Dermis blood vessel endothelial cell (primary cell): Measurements from ENCODE around the gene OLFM2. TPM values are rescaled to one million over a fixed set of nuclear protein-coding genes. Genes with fewer than 3 reads are reported as not detected.

ENCODE experiments used
- DNase-seq: peaks from one replicate; pipeline ENCODE4 v3.0.0; 2010
- total RNA-seq: library from RNA; depleted of rRNA; stranded (reverse); fragments of >200 nt; gene quantifications from 2 replicates; pipeline ENCODE4 v1.2.3, GENCODE V29; 2014

The OLFM2 gene
- total RNA-seq, 1 donor from 2014 or later, result 2.2 TPM

DNA sequence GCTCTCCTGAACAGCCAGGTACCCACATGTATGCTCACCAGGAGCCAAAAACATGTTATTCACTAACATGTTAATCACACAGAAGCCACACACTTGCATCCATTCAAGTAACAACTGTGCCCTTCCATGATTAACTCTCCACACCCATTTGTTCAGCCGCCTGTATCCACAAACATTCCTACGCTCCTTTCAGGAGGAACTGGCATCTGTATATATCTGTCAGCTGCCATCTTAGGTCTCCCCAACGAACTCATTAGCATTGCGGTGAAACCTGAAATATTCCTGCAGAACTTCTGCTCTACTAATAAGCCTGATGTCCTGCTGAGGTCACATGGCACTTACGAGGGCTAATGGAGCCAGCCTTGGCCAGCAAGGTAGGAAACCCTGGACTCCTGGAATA, 33.0 kb downstream of the OLFM2 start:
- DNase-seq, result no peak

DNA sequence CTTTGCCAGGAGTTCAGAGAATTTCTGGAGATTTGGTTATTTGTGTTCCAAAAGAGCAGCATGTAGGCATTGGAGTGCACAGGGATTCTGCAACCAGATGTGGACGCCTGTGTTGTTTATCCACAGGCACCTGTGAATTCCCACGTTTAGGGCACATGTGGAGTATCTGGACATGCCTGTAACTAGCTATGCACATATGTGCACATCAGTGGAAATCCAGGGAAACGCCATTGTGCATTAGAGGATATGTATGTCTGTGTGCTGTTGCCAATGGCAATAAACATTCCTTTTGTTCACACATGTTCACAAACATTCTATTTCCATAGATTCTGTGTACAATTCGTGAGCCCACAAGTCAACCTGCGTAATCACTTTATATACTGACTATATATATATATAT, 34.7 kb downstream of the OLFM2 start:
- DNase-seq, result no peak

DNA sequence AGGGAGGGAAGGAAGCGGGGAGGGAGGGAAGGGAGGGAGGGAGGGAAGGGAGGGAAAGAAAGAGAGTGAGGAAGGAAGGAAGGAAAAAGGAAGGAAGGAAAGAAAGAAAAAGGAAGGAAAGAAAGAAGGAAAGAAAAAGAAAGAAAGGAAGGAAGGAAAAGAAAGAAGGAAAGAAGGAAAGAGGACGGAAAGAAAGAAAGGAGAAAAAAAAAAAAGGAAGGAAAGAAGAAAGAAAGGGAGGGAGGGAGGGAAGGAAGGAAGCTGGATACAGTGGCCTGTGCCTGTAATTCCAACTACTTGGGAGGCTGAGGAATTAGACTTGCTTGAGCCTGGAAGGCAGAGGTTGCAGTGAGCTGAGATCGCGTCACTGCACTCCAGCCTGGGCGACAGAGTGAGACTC, 35.3 kb downstream of the OLFM2 start:
- no peak for DNase-seq

DNA sequence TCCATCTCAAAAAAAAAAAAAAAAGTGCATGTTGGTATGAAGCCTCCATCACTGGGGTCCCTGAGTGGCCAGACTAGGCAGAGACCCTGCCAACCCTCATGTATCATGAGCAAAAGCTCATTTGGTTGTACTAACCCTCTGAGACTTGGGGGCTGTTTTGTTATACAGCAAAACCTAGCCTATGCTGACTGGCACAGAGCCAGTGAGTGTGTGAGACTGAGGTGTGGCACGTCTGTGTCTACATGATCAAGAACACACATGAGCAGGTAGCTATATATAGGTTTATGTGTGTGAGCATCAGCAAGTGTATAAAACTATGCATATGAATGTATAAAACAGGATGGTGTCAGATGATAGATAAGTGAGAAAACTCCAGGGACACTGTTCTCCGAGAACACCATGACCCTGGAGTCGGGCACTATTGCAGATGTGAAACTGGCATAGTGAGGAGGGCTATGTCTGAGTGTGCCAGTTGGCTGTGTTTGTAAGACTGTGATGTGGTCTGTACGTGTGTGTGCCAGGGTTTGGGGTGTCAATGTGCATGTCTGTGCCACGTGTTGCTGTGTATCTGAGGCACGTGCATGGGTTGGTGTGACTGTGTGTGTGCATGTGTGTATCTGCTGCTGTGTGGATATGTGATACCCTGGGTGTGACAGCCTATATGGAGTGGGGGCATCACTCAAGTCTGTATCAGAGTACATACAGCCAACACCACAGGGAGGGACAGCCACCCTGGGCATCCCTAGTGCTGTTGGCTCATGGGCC, 44.5 kb downstream of the OLFM2 start:
- DNase-seq, result no peak

DNA sequence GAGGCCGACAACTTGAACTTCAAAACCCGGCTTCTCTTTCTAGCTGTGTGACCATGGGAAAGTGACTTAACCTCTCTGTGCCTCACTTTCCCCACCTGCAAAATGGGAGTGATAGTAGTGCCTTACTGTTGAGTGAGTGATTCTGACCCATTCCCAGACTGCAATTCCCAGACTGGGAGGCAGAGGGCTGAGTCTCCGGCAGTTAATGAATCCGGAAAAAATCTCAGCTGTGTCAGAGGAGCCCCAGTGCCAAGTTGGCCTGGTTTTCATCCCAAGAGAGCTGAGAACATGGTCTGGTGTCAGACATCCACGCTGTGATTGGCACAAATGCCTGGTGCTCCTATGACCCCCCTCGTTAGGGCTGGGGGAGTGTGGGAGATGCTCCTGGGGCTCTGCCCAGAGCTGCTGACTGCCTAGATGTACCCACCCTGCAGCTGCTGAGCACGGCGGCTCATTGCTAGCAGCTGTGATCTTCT, 51.2 kb downstream of the OLFM2 start:
- DNase-seq, result peak; percentile 37

DNA sequence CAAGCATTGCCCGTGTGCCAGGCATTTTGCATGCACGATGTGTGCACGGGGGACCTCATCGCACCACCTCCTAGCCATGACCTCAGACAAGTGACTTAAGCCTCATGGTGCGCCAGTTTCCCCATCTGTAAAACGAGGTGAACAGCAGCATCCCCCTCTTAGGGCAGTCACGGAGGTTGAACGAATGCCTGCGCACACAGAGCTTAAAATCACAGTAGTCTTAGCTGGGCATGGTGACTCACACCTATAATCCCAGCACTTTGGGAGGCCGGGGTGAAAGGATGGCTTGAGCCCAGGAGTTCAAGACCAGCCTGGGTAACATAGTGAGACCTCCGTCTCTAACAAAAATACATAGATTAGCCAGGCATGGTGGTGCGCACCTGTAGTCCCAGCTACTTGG, 52.6 kb downstream of the OLFM2 start:
- DNase-seq, result no peak

DNA sequence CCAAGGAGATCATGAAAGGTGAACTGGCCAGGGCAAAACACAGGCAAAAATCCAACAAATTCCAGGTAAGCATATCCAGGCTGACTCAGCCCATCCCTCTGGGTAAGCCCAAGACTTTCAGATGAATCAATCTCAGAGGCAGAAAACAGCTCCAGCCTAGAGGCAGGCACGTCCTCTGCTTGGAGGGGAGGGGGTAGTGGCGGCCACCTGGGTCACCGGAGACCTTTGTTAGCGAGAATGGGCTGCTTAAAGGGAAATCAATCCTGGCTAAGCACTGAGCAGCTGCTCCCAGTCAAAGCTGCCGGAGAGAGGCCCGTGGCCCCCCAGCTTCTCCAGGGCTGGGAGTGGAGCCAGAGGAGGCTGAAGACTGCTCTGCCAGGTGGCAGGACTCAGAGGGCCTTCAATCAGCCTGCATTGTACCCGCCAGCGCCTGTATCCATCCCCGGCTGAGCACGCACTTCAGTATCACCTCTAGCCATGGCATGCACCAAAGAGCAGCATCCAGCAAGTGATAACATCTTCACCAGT, 53.0 kb downstream of the OLFM2 start:
- DNase-seq, result no peak

DNA sequence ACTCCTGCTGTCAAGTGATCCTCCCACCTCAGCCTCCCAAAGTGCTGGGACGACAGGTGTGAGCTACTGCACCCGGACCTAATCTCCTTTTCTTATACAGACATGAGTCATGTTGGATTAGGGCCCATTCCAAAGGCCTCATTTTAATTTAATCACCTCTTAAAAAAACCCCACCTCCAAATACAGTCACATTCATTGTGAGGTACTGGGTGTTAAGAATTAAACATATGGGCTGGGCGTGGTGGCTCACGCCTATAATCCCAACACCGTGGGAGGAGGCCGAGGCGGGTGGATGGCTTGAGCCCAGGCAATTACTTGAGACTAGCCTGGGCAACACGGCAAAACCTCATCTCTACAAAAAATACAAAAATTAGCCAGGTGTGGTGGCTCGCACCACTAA, 54.6 kb downstream of the OLFM2 start:
- DNase-seq, result no peak

DNA sequence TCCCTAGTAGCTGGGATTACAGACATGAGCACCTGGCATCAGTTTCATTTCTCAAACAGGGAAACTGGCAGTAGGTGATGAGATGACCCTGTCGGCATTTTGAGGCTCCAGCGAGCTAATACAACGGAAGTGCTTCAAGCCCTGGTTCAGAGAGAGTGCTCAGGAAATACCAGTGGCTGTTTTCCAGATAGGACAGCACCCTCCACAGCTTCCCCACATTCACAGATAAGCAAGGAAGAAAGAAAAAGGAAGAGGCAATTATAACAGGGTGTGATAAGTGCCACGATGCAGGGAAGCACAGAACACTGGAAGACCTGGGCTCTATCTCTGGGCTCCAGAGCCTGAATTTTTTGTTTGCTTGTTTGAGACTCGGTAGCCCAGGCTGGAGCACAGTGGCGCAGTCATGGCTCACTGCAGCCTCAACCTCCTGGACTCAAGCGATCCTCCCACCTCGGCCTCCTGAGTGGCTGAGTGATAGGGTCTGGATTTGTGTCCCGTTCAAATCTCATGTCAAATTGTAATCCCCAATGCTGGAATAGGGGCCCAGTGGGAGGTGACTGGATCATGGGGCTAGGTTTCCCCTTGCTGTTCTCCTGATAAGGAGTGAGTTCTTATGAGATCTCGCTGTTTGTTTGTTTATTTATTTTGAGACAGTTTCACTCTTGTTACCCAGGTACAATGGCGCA, 57.7 kb downstream of the OLFM2 start:
- peak; percentile 19 for DNase-seq

DNA sequence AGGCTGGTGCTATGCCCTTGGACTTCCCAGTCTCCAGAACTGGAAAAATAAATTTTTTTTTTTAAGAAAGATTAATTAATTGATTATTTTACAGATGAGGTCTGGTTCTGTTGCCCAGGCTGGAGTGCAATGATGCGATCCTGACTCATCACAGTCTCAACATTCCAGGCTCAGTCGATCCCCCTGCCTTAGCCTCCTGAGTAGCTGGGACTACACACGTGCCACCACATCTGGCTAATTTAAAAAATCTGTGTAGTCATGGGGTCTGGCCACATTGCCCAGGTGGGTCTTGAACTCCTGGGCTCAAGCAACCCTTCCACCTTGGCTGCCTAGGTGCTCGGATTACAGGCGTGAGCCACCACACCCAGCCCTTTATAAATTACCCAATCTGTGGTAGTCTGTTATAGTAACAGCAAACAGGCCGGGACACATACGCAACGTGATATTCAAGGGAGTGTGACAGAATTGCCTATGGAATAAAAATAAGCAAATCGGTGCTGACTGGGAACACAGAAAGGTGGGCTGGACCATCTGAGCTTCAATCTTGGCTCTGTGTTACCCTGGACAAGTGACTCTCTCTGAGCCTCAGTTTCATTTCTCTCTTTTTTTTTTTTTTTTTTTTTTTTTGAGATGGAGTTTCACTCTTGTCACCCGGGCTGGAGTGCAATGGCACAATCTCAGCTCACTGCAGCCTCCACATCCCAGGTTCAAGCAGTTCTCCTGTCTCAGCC, 58.4 kb downstream of the OLFM2 start:
- no peak for DNase-seq

DNA sequence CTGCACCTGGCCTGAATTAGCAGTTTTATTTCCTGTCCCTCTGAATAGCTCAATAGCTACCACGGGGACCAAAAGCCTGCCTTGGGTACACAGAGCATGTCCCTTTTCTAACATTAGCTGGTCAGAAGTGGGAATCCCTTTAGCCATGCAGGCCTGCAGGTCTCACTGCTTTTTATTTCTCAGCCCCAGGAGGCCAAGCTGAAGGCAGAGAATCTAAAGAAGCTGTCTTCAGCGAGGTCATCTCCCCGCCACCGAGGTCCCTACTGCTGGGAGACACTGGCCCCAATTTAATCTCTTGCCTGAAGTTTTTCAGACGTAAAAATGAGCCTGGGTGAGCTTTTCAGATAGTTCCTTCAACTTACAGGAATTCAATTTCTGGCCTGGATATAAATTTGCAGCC, 60.5 kb downstream of the OLFM2 start:
- no peak for DNase-seq

DNA sequence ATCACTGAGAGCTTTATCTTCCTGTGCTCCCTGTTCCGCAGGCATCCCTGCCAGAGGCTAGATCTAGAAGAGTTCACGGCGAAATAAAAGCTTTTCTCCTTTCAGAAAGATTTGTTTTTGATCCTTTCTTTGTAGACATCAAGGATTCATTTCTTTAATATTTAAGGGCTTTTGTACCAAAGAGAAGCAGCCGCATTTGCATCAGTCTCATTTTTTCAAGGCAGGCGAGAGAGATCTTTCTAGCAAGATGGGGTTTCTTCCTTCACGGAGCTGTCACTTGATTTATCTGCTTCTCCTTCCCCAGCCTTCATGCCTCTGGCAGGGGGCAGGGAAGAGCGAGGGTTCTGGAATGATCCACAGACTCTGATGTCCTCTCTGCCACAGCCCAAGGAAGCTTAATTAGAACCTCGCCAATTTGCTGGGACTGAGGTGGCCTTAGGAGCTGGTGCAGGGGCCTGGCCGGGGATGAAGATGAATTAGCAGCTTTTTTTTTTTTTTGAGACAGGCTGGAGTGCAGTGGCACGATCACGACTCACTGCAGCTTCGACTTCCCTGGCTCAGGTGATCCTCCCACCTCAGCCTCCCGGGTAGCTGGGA, 61.2 kb downstream of the OLFM2 start:
- DNase-seq, result no peak

DNA sequence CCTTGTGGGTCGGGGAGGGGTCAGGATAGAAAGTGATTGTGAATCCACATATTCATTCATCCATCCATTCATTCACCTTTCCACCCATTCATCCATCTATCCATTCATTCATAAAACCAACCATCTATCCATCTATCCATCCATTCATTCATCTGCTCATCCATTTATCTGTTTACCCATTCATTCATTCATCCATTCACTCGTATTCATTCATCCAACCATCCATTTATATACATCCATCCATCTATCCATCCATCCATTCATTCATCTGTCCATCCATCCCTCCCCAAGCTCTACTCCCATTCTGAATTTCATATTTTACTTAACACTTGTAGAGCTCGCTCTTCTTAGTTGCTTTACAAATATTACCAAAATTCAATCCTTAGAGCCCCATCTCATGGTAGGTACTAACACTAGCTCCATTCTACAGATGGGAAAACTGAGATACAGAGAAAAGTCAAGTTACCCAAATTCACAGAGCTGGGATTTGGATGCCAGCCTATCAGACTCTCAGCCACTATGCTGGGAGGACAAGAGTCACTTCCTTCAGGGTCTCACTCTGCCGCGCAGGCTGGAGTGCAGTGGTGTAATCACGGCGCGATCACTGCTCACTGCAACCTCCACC, 63.6 kb downstream of the OLFM2 start:
- DNase-seq, result no peak

DNA sequence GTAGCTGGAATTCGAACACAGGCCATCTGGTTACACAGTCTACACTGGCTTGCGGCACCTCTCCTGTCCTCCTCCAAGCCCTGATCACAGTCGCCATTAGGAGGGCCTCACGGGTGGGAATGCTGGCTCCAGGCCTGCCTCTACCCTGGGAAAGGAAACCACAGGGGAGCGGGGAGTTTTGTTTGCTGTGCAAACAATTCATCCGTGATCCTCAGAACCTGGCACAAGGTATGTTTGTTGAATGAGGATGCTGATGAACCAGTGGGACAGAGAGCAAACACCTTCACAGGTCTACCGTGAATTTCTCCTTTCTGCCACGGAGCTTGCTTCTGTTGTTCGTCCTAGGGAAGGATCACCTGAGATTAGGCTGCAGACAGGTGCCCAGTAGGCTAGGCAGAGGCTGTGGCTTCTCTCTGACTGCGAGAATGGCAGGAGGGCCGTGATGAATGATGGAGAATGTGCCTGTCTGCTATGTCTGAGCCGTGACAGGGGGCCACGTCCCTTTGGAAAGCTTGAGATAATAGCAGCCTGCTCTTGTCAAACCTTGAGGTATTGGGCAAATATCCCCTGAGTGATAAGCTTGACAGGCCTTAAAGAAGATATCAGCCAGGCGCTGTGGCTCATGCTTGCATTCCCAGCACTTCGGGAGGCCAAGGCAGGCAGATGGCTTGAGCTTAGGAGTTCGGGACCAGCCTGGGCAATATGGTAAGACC, 64.5 kb downstream of the OLFM2 start:
- no peak for DNase-seq

DNA sequence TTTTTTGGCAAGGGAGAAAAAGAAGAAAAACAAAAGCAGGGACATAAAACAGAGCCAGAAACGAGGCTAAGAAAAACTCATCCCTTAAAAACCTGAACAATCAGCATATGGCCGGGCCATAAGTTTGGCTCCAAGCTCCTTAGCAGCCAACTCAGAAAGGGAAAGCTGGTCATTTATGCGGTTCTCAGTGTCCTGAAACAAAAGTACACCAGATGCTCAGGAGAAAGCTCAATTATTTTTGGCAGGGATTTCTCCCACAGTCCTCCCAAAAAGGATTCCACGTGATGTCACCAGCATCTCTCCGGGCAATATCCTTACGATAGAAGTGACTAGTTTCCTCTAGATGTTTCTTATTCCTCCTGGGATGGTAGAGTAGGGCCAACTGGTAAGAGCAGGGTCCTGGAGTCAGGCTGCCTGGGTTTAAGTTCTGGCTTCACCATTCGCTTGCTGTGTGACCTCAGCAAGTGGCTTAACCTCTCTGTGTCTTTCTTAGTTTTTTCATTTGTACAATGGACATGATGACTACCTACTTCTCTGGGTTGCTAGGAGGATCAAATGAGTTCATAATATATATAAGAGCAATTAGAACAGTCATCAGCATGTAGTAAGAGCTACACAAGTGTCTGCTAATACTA, 67.2 kb downstream of the OLFM2 start:
- DNase-seq, result no peak

DNA sequence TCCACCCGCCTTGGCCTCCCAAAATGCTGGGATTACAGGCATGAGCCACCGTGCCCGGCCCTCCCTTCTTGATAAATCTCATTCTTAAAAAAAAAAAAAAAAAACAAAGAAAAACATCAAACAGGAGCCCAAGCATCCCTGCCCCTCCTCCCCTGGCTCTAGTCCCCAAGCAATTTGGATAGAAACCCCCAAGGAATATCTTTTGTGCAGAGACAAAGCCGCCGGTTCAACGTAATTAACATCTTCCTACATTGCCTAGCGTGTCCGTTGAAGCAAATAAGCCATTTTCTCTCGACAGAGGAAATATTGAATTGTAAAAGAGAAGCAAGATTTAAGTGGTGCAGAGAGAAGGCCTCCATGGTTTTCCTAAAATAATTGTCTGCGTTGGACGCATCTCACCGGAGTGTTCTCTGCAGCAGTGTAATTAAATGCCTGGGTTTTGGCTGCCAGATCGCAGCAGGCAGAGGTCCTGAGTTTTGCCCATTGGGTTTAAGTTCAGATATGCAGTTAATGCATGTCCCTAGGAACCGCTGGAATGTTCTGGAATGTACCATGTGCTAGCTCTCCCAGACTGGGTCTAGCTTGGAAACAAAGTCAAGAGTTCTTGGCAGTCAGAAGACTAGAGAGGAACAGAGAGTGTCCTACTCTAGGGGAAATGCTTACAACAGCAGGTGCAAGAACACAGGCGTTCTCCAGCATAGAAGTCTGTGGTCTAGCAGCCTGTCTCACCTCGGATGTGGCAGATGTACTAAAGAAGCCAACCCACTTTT, 70.4 kb downstream of the OLFM2 start:
- no peak for DNase-seq

DNA sequence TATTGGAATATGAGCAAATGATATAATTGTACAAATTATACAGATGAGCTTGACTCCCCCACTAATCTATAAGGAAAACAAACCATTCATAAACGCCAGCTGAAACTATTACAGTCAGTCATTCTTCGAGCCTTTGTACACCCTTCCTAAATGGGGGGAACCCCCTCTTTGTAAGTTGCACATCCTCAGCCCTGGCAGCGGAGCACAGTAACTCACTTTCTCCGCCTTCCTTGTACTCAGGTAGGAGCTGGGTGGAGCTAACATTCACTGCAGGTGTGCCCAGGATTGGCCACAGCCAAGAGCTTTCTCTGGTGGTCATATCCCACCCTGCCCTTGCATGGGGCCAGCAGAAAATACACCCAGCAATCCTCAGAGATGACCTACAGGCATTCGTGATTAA, 72.6 kb downstream of the OLFM2 start:
- DNase-seq, result no peak

DNA sequence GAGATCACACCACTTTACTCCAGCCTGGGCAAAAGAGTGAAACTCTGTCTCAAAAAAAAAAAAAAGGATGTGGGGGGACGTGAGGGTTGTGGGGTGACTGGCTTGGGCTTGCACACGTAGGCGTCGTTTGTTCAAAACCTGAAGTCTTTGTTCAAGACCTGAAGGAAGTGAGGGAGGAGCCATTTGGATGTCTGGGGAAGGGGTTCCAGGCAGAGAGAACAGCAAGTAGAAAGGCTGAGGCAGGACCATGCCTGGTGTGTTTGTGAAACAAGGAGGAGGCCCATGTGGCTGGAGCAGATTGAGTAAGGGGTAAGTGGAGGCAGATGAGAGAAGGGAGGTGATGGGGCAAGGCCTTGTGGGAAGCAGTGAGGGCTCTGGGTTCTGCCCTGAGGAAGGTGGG, 73.4 kb downstream of the OLFM2 start:
- no peak for DNase-seq

DNA sequence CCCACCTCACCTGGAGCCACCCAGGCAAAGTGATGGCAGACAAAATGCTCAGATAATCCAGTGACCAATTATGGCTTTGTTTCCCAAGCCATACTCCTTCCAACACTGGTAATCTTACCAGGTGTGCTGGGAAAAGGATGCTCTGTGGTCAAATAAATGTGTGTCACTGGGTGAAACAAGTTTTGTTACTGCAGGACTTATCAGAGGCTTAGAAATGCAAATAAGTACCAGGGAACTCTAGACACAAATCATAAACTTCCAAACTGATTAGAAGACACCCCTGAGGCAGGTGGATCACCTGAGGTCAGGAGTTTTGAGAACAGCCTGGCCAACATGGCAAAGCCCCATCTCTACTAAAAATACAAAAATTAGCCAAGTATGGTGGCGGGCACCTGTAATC, 74.8 kb downstream of the OLFM2 start:
- DNase-seq, result no peak

DNA sequence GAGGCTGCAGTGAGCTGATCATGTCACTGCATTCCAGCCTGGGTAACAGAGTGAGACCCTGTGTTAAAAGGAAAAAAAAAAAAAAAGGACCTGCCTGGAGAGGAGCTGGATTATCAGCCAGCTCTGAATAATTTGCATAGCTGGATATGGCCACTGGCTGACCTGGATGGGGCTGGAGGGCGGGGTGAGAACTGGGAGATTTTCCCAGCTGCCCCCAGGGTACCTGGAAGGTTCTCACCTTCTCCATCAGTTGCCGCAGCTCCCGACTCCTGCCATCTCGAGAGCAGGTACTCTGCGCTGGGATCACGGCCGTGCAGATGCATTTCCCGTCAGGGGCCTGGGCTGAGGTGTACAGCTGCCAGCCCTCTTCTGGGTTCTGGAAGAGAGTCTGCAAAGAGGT, 75.9 kb downstream of the OLFM2 start:
- DNase-seq, result no peak

DNA sequence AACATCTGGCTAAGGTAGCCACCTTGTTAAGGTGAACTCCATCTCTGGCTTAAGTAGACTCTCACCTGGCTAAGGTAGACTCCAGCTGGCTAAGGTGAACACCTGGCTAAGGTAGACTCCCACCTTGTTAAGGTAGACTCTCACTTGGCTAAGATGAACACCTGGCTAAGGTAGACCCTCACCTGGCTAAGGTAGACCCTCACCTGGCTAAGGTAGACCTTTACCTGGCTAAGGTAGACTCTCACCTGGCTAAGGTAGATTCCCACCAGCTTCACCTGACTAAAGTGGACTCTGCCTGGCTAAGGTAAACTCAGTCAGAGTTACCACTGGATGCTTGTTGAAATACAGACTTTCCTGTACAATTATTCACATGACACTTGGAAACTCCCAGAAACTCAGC, 77.5 kb downstream of the OLFM2 start:
- no peak for DNase-seq
